K562 (cell line): Measurements from ENCODE around the gene OR4D2. TPM values are rescaled to one million over a fixed set of nuclear protein-coding genes. Genes with fewer than 3 reads are reported as not detected.
A peak's percentile ranks its signal among the peaks of the same experiment; 100 is the strongest.
"Not testable (repeated sequence)": the region's sequence is repeated elsewhere in the genome, so short reads cannot be mapped to it uniquely, and the experiment has no call there.

Experiments used
- ATAC-seq: fragments of 200-7000 bp; cut with Tn5 transposase; 3 replicates; pipeline ENCODE4 v1.9.1; 2020; ENCODE audit warnings: moderate library complexity
- BruUV-seq: library from RNA; stranded (reverse); fragments of 400-500 nt; replicated peaks from 2 replicates; lab custom pipeline; 2021; lab: Mats Ljungman, UMichigan
- CTCF ChIA-PET: fragments of 300-600 bp; formaldehyde crosslinking; extraction: SDS; loops from one replicate; lab custom pipeline; 2021; ENCODE audit warnings: low intra/inter-chr PET ratio; lab: Yijun Ruan, JAX
- POLR2A ChIA-PET: fragments of 300-600, 350-650 bp; sonication (Branson Sonifier 250); formaldehyde crosslinking; extraction: SDS; loops from one replicate; lab custom pipeline; 2021; ENCODE audit warnings: antibody characterized with exemption, inconsistent platforms; lab: Yijun Ruan, JAX
- DNase-seq, 4 experiments: peaks; one replicate each; pipeline versions ENCODE4 v3.0.0 to v3.0.0-alpha.2; 2011 to 2018; ENCODE audit warnings: low spot score in 3 of 4, mixed read lengths in 3 of 4; ENCODE audit errors: extremely low read depth in 1 of 4
- FAIRE-seq: peaks from 2 replicates; lab custom pipeline; 2011; peaks lifted over from hg19 to GRCh38; lab: Jason Lieb, UNC
- H2AFZ ChIP-seq: 2 replicates; pipeline ENCODE4 v1.6.0; 2011; ENCODE audit warnings: low read depth, low read length, control low read depth, inconsistent platforms
- H3K27ac ChIP-seq: fragments of 200-600 bp; 3 replicates; pipeline ENCODE4 v1.8.0; 2011; ENCODE audit warnings: low read depth, mild to moderate bottlenecking, control low read depth, inconsistent platforms, low read length, moderate library complexity, mixed read lengths; ENCODE audit errors: extremely low read depth
- H3K27me3 ChIP-seq, 2 experiments: fragments of 300-600 bp in 1 of 2; 2 replicates in 1 of 2; 3 replicates in 1 of 2; pipeline versions ENCODE4 v1.6.0 to v1.8.0; 2011; ENCODE audit warnings: inconsistent platforms in 2 of 2, low read length in 2 of 2, mild to moderate bottlenecking in 1 of 2, mixed read lengths in 1 of 2, moderate library complexity in 1 of 2; ENCODE audit not compliant: control insufficient read depth in 2 of 2, insufficient read depth in 2 of 2
- H3K36me3 ChIP-seq: fragments of 300-600 bp; 3 replicates; pipeline ENCODE4 v1.8.0; 2011; ENCODE audit warnings: mild to moderate bottlenecking, low read length, inconsistent platforms; ENCODE audit not compliant: control insufficient read depth, insufficient read depth
- H3K4me1 ChIP-seq, 2 experiments: fragments of 200-600 bp in 1 of 2; replicated peaks in 1 of 2; 2 replicates in 1 of 2; 3 replicates in 1 of 2; pipeline versions ENCODE4 v1.5.1 to v1.8.0; 2011; ENCODE audit warnings: inconsistent platforms in 2 of 2, low read length in 2 of 2, mild to moderate bottlenecking in 1 of 2, mixed read lengths in 1 of 2, moderate library complexity in 1 of 2; ENCODE audit not compliant: control insufficient read depth in 2 of 2, insufficient read depth in 2 of 2
- H3K4me2 ChIP-seq: 2 replicates; pipeline ENCODE4 v1.6.1; 2011; ENCODE audit warnings: low read length, control low read depth, inconsistent platforms, mixed read lengths; ENCODE audit not compliant: insufficient read depth
- H3K4me3 ChIP-seq: fragments of 200-600 bp; sonication (generic), shearing (Covaris generic); 2 replicates; pipeline ENCODE4 v1.5.1; 2016; ENCODE audit warnings: control low read depth, inconsistent platforms
- H3K79me2 ChIP-seq: fragments of 200-600 bp; 3 replicates; pipeline ENCODE4 v1.8.0; 2011; ENCODE audit warnings: low read length, inconsistent platforms; ENCODE audit not compliant: control insufficient read depth, insufficient read depth
- H3K9ac ChIP-seq, 2 experiments: 2 replicates each; pipeline versions ENCODE4 v1.6.0 to v1.6.1; 2011; ENCODE audit warnings: low read depth in 2 of 2, low read length in 2 of 2, control low read depth in 1 of 2, inconsistent platforms in 1 of 2, mild to moderate bottlenecking in 1 of 2, mixed read lengths in 1 of 2; ENCODE audit not compliant: insufficient read depth in 1 of 2
- H3K9me1 ChIP-seq: one replicate; pipeline ENCODE4 v1.6.0; 2011; ENCODE audit warnings: inconsistent platforms, mild to moderate bottlenecking, low read length, moderate library complexity; ENCODE audit not compliant: control insufficient read depth, insufficient read depth
- H3K9me3 ChIP-seq: replicated peaks from 2 replicates; pipeline ENCODE4 v1.5.1; 2011; ENCODE audit warnings: low read depth, low read length, inconsistent platforms; ENCODE audit not compliant: control insufficient read depth, insufficient read depth
- H4K20me1 ChIP-seq: replicated peaks from 2 replicates; pipeline ENCODE4 v1.6.1; 2011; ENCODE audit warnings: low read length, inconsistent platforms, mixed read lengths; ENCODE audit not compliant: control insufficient read depth, insufficient read depth
- U2AF2 ChIP-seq: fragments of 200-400 bp; formaldehyde crosslinking; optimal IDR thresholded peaks from 2 replicates; pipeline ENCODE3; 2017; ENCODE audit warnings: low read depth, mild to moderate bottlenecking, low read length
- ZBTB7A ChIP-seq: IDR thresholded peaks from 2 replicates; pipeline ENCODE4 v1.6.1; 2011; ENCODE audit warnings: low read depth, mild to moderate bottlenecking, low read length, moderate library complexity, borderline replicate concordance; ENCODE audit not compliant: control insufficient read depth
- ZNF512 ChIP-seq: IDR thresholded peaks from 2 replicates; pipeline ENCODE4 v1.6.1; 2016; ENCODE audit warnings: missing genetic modification characterization, missing compliant biosample characterization
- WGBS: fragments of 100-300 bp; shearing (Covaris generic); methylation state at CpG from one replicate; pipeline ENCODE4 v1.1.6; 2016; ENCODE audit warnings: low coverage, mixed read lengths; ENCODE audit not compliant: insufficient coverage; ENCODE audit errors: missing lambda C conversion rate; 5-methylcytosine and 5-hydroxymethylcytosine counted together
- in situ Hi-C: fragments of 300-500 bp; cut with MboI; formaldehyde crosslinking; loops from 4 replicates; pipeline ENCODE4 v1.15.0; 2018; ENCODE audit warnings: inconsistent platforms, mixed read lengths
- intact Hi-C: fragments of 100-400 bp; cut with micrococcal nuclease; formaldehyde crosslinking; loops from 2 replicates; pipeline ENCODE4 v1.14.2; 2022
- polyA plus RNA-seq, 8 experiments: library from polyadenylated mRNA; depleted of rRNA in 4 of 8; stranded (reverse) in 5 of 8; unstranded in 3 of 8; fragments of >200 nt; fragmentation: Nextera tagmentation in 2 of 8; fragmentation: Illumina TruSeq in 1 of 8; extraction: Ambion mirVana in 2 of 8; extraction: Trizol in 1 of 8; gene quantifications; 2 replicates each; pipeline versions ENCODE4 v1.2.1 to v1.2.3, GENCODE V29; 2011 to 2014; ENCODE audit warnings: inconsistent platforms in 1 of 8, missing spikeins in 1 of 8
- total RNA-seq, 7 experiments: library from RNA; depleted of rRNA in 6 of 7; stranded (reverse); fragments of >200 nt in 6 of 7; fragmentation: Illumina TruSeq in 2 of 7; extraction: Trizol in 2 of 7; gene quantifications; 2 replicates each; pipeline versions ENCODE4 v1.2.1 to v1.2.3, GENCODE V29; 2011 to 2021; ENCODE audit warnings: low replicate concordance in 1 of 7

OR4D2 gene
- total and polyA plus RNA-seq, 9 of the 15 experiments (the other 6 are each of a cell fraction or from before 2014, with no cell fraction given): not detected

- POLR2A ChIA-PET: no interaction called here
- Histone ChIP-seq H3K4me1 (no peaks in the 10 kb centered on the region), H3K4me3 (no peak overlapping the region), H3K9ac (no peak overlapping the region), H3K4me2 (no peak overlapping the region), H3K79me2 (no peaks in the 10 kb centered on the region), H3K36me3 (no peaks in the 10 kb centered on the region), H4K20me1 (no peaks in the 10 kb centered on the region), H3K27me3 (peaks cover 4 to 8% of the 10 kb centered on the region in 2 experiments; a peak in 3 of 5 replicates), H3K9me3 (no peaks in the 10 kb centered on the region), H2AFZ (no peak overlapping the region), H3K27ac (no peak overlapping the region), H3K9me1 (no peaks in the 10 kb centered on the region)
- 0% methylated on average over 1 of the region's 1 CpG for WGBS
- BruUV-seq: no TSS peak
- FAIRE-seq (no peak), ATAC-seq (no peak), DNase-seq (no peak)
- no peak for TF ChIP-seq ZBTB7A
- TF ChIP-seq ZNF512 (tag): peak; percentile 81
- TF ChIP-seq U2AF2: no peak
- in situ Hi-C loops: loop anchor here (5.0 to 10.0 kb wide), 2 partner anchors 39 to 327 kb away; partner anchors contain the start of gene OR4D2
- intact Hi-C loops: no loop called here
- CTCF ChIA-PET: no interaction called here
These were observed 38.9 kb upstream of the OR4D2 start for GRCh38 chr17:58127846-58128245.

- not testable (repeated sequence) for ATAC-seq
These were observed 34.1 kb upstream of the OR4D2 start for GRCh38 chr17:58132697-58133096.

More at GRCh38 chr17:58132697-58133096, 34.1 kb upstream of the OR4D2 start:
- H3K4me2 ChIP-seq, BruUV-seq, H2AFZ ChIP-seq, POLR2A ChIA-PET, H3K36me3 ChIP-seq, H3K79me2 ChIP-seq, H3K9ac ChIP-seq, H4K20me1 ChIP-seq, CTCF ChIA-PET, H3K9me3 ChIP-seq, in situ Hi-C loops, H3K27ac ChIP-seq, H3K4me1 ChIP-seq, DNase-seq, FAIRE-seq, H3K4me3 ChIP-seq, H3K9me1 ChIP-seq, intact Hi-C loops: not testable (repeated sequence)
- peaks cover 9 to 15% of the 10 kb centered on the region in 2 experiments; a peak in 4 of 5 replicates for H3K27me3 ChIP-seq
- 3% methylated on average over 5 of the region's 5 CpGs for WGBS
